PFSK-1 (cell line): ENCODE measurements around the gene ENTPD8.

Experiments used
- POLR2AphosphoS5 ChIP-seq: IDR thresholded peaks from 2 replicates; pipeline ENCODE4 v1.6.1; 2012; ENCODE audit warnings: low read depth, mild to moderate bottlenecking, control low read depth, low read length, moderate library complexity
- TAF1 ChIP-seq: IDR thresholded peaks from 2 replicates; pipeline ENCODE4 v1.6.1; 2012; ENCODE audit warnings: low read length, control low read depth, borderline replicate concordance; ENCODE audit not compliant: insufficient read depth

DNA sequence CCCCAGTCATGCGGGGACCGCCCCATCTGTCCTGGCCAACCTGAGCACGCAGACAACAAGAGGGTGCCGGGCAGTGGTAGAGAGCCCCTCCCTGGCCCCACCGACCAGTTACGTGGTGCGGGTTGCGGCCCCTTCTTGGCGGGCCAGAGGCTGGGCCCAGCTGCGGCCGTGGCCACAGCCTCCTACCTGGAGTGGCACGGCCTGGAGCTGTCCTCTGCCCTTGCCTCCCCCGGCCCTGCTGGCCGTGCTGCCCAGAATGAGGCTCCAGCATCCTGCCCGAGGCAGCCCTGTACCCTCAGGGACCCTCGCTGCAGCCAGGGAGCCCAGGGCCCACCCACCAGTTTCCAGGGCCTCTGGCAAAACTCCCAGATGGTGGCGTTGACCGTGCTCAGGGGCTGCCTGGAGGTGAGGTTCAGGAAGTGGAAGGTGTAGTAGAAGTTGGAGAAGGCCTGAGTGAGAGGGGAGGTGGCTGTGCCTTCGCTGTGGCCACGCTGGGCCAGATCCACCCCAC, 5.7 kb downstream of the ENTPD8 start:
- TF ChIP-seq POLR2AphosphoS5 = no peak
- no peak for TF ChIP-seq TAF1
